Liver (tissue), 9 donors: Measurements from ENCODE around the gene MAPK9. TPM values are rescaled to one million over a fixed set of nuclear protein-coding genes. Genes with fewer than 3 reads are reported as not detected.

Experiments used
- DNase-seq: peaks from one replicate; pipeline ENCODE4 v3.0.0-alpha.2; 2017; ENCODE audit warnings: low spot score
- H3K27ac ChIP-seq, 2 donors: one replicate each; pipeline ENCODE4 v1.7.0; 2013; ENCODE audit warnings: inconsistent platforms in 2 of 2, low read length in 2 of 2, control low read depth in 1 of 2, low read depth in 1 of 2, mild to moderate bottlenecking in 1 of 2
- H3K27me3 ChIP-seq, 4 donors: one replicate each; pipeline versions ENCODE4 v1.6.1 to v1.7.0; 2013; ENCODE audit warnings: low read length in 3 of 4, inconsistent platforms in 1 of 4, mild to moderate bottlenecking in 1 of 4, moderate library complexity in 1 of 4; ENCODE audit not compliant: control insufficient read depth in 4 of 4, insufficient read depth in 4 of 4
- H3K36me3 ChIP-seq, 4 donors: one replicate each; pipeline versions ENCODE4 v1.6.1 to v1.7.0; 2013; ENCODE audit warnings: low read length in 3 of 4, mild to moderate bottlenecking in 3 of 4, low read depth in 1 of 4, moderate library complexity in 1 of 4; ENCODE audit not compliant: control insufficient read depth in 4 of 4, insufficient read depth in 3 of 4
- H3K4me1 ChIP-seq, 4 donors: one replicate each; pipeline versions ENCODE4 v1.6.1 to v1.7.0; 2013; ENCODE audit warnings: low read length in 3 of 4, mild to moderate bottlenecking in 3 of 4, moderate library complexity in 1 of 4; ENCODE audit not compliant: control insufficient read depth in 4 of 4, insufficient read depth in 4 of 4
- H3K4me3 ChIP-seq, 3 donors: one replicate each; pipeline versions ENCODE4 v1.6.1 to v1.7.0; 2013; ENCODE audit warnings: low read length in 3 of 3, control low read depth in 1 of 3, low read depth in 1 of 3, mild to moderate bottlenecking in 1 of 3
- H3K9ac ChIP-seq, 2 donors: one replicate each; pipeline ENCODE4 v1.7.0; 2013; ENCODE audit warnings: low read length in 2 of 2, mild to moderate bottlenecking in 2 of 2, moderate library complexity in 2 of 2, control low read depth in 1 of 2, low read depth in 1 of 2
- H3K9me3 ChIP-seq, 4 donors: one replicate each; pipeline versions ENCODE4 v1.6.1 to v1.7.0; 2013; ENCODE audit warnings: low read length in 3 of 4; ENCODE audit not compliant: control insufficient read depth in 4 of 4
- EGR1 ChIP-seq, 2 donors: IDR thresholded peaks; 2 replicates each; pipeline ENCODE4 v1.6.1; 2016 to 2018; ENCODE audit warnings: antibody characterized with exemption in 2 of 2, low read depth in 2 of 2
- FOXA1 ChIP-seq: IDR thresholded peaks from 2 replicates; pipeline ENCODE4 v1.6.1; 2016; ENCODE audit warnings: antibody characterized with exemption
- FOXA2 ChIP-seq: IDR thresholded peaks from 2 replicates; pipeline ENCODE4 v1.6.1; 2016; ENCODE audit warnings: antibody characterized with exemption
- GABPA ChIP-seq, 2 donors: IDR thresholded peaks in 1 of 2; conservative IDR thresholded peaks in 1 of 2; 2 replicates each; pipeline ENCODE4 v1.6.1; 2016; ENCODE audit warnings: antibody characterized with exemption in 2 of 2, mild to moderate bottlenecking in 1 of 2, moderate library complexity in 1 of 2
- HNF4A ChIP-seq, 2 donors: conservative IDR thresholded peaks; 2 replicates each; pipeline ENCODE4 v1.6.1; 2016; ENCODE audit warnings: antibody characterized with exemption in 2 of 2, mild to moderate bottlenecking in 2 of 2
- HNF4G ChIP-seq: IDR thresholded peaks from 2 replicates; pipeline ENCODE4 v1.6.1; 2016; ENCODE audit warnings: antibody characterized with exemption
- JUND ChIP-seq, 2 donors: IDR thresholded peaks; 2 replicates each; pipeline ENCODE4 v1.6.1; 2016; ENCODE audit warnings: antibody characterized with exemption in 2 of 2
- NR2F2 ChIP-seq: IDR thresholded peaks from 2 replicates; pipeline ENCODE4 v1.6.1; 2016; ENCODE audit warnings: antibody characterized with exemption
- RAD21 ChIP-seq, 2 donors: IDR thresholded peaks; 2 replicates each; pipeline ENCODE4 v1.6.1; 2016; ENCODE audit warnings: antibody characterized with exemption in 2 of 2, mild to moderate bottlenecking in 2 of 2
- RXRA ChIP-seq, 2 donors: IDR thresholded peaks; 2 replicates each; pipeline ENCODE4 v1.6.1; 2017 to 2018; ENCODE audit warnings: antibody characterized with exemption in 2 of 2, mild to moderate bottlenecking in 1 of 2
- SP1 ChIP-seq: IDR thresholded peaks from 2 replicates; pipeline ENCODE4 v1.6.1; 2018; ENCODE audit warnings: antibody characterized with exemption, mild to moderate bottlenecking
- TAF1 ChIP-seq: conservative IDR thresholded peaks from 2 replicates; pipeline ENCODE4 v1.6.1; 2016; ENCODE audit warnings: antibody characterized with exemption, mild to moderate bottlenecking
- YY1 ChIP-seq: IDR thresholded peaks from 2 replicates; pipeline ENCODE4 v1.6.1; 2016; ENCODE audit warnings: antibody characterized with exemption, mild to moderate bottlenecking
- ZBTB33 ChIP-seq: IDR thresholded peaks from 2 replicates; pipeline ENCODE4 v1.6.1; 2016; ENCODE audit warnings: antibody characterized with exemption
- WGBS: extraction: QIAGEN DNeasy Blood & Tissue Kit; methylation state at CpG from one replicate; pipeline ENCODE4 v1.1.7; 2013; 5-methylcytosine and 5-hydroxymethylcytosine counted together
- polyA plus RNA-seq, 2 donors: library from polyadenylated mRNA; stranded (reverse) in 1 of 2; unstranded in 1 of 2; fragments of 200-250 nt in 1 of 2; fragments of >200 nt in 1 of 2; fragmentation: Nextera tagmentation in 1 of 2; extraction: Ambion mirVana in 1 of 2; gene quantifications; one replicate each; pipeline versions ENCODE4 v1.2.1 to v1.2.3, GENCODE V29; 2013 to 2015
- total RNA-seq, 2 donors: library from RNA; depleted of rRNA; stranded (reverse); fragments of >200 nt; gene quantifications; one replicate each; pipeline ENCODE4 v1.2.3, GENCODE V29; 2014
- TF ChIP-seq, protein P1 (sequence below): fragments of 150-350 bp; IDR thresholded peaks from 2 replicates; pipeline ENCODE4 v1.5.1; 2017; ENCODE audit warnings: improper control_type of control experiment, low read depth, low read length; ENCODE audit not compliant: missing input control
- TF ChIP-seq, protein P2 (sequence below): IDR thresholded peaks from 2 replicates; pipeline ENCODE4 v1.6.1; 2016; ENCODE audit warnings: antibody characterized with exemption
- TF ChIP-seq, protein P3 (sequence below): IDR thresholded peaks from 2 replicates; pipeline ENCODE4 v1.6.1; 2016; ENCODE audit warnings: antibody characterized with exemption, mild to moderate bottlenecking
- TF ChIP-seq, protein P4 (sequence below): IDR thresholded peaks from 2 replicates; pipeline ENCODE4 v1.6.1; 2016; ENCODE audit warnings: antibody characterized with exemption
- donor health status: healthy.
- donor health status: healthy.
- donor health status: healthy.
- donor health status: healthy.
- donor health status: healthy.

Gene MAPK9
- total and polyA plus RNA-seq, 4 donors: 3.8 to 22.7 (median 12.8) TPM

DNA sequence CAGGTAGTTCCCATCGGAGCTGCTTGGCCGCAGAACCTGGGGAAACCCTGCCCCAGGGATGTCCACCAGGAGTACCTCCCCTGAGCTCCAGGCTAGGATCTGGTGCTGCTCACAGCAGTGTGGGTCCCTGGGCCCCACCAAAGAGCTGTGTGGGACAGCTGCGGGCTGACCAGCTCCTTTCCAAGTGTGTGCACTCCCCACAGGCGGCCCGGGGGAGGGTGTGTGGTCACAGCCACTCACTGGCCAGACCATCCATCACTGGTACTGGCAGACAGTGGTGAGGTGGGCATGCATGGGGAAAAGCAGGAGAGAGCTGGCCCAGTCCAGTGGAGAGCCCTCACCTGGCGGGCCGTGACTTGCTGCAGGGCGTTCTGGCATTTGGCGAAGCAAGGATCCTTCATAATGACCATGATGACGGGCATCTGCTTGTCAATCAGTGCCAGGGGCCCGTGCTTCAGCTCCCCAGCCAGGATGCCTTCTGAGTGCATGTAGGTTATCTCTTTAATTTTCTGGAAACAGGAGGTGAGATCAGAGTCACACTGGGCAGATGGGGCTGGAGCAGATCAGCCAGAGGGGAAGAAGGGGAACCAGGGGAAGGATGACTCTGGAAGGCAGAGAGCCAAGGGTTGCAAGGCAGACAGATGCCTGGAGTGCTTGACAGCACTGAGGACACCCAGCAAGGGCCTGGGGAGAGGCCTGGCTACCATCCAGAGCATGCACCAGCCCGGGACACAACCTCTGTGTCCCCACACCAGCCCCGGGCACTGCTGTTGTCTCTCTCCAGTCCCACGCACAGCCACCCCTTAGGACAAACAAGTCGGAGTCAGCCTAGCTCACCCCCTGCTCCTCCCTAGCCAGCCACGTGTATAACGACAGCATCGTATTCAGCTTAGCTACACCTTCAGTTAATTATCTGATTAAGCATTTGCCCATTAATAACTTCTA is 12.8 kb upstream of the MAPK9 start:
- Histone ChIP-seq H3K9ac (no peak overlapping the region), H3K27ac (no peak overlapping the region), H3K4me1 (no peaks in the 10 kb centered on the region), H3K4me3 (no peak overlapping the region), H3K27me3 (peaks cover 0 to 2% (median 0%) of the 10 kb centered on the region in 4 donors), H3K9me3 (no peaks in the 10 kb centered on the region), H3K36me3 (no peaks in the 10 kb centered on the region)
- DNase-seq: no peak
- WGBS: 84% methylated on average over 18 of the region's 18 CpGs
- TF ChIP-seq EGR1 (IDR thresholded peaks at IDR 0.05; ENCODE audit: low read depth in 2 of 2): no peak
- no peak for TF ChIP-seq ZBTB33
- TF ChIP-seq, protein P1, sequence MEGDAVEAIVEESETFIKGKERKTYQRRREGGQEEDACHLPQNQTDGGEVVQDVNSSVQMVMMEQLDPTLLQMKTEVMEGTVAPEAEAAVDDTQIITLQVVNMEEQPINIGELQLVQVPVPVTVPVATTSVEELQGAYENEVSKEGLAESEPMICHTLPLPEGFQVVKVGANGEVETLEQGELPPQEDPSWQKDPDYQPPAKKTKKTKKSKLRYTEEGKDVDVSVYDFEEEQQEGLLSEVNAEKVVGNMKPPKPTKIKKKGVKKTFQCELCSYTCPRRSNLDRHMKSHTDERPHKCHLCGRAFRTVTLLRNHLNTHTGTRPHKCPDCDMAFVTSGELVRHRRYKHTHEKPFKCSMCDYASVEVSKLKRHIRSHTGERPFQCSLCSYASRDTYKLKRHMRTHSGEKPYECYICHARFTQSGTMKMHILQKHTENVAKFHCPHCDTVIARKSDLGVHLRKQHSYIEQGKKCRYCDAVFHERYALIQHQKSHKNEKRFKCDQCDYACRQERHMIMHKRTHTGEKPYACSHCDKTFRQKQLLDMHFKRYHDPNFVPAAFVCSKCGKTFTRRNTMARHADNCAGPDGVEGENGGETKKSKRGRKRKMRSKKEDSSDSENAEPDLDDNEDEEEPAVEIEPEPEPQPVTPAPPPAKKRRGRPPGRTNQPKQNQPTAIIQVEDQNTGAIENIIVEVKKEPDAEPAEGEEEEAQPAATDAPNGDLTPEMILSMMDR: no peak

GRCh38 chr5:180304016-180304292 is 12.1 kb upstream of the MAPK9 start:
- DNase-seq: no peak
- TF ChIP-seq, protein P2, sequence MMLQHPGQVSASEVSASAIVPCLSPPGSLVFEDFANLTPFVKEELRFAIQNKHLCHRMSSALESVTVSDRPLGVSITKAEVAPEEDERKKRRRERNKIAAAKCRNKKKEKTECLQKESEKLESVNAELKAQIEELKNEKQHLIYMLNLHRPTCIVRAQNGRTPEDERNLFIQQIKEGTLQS: no peak
- TF ChIP-seq, protein P3, sequence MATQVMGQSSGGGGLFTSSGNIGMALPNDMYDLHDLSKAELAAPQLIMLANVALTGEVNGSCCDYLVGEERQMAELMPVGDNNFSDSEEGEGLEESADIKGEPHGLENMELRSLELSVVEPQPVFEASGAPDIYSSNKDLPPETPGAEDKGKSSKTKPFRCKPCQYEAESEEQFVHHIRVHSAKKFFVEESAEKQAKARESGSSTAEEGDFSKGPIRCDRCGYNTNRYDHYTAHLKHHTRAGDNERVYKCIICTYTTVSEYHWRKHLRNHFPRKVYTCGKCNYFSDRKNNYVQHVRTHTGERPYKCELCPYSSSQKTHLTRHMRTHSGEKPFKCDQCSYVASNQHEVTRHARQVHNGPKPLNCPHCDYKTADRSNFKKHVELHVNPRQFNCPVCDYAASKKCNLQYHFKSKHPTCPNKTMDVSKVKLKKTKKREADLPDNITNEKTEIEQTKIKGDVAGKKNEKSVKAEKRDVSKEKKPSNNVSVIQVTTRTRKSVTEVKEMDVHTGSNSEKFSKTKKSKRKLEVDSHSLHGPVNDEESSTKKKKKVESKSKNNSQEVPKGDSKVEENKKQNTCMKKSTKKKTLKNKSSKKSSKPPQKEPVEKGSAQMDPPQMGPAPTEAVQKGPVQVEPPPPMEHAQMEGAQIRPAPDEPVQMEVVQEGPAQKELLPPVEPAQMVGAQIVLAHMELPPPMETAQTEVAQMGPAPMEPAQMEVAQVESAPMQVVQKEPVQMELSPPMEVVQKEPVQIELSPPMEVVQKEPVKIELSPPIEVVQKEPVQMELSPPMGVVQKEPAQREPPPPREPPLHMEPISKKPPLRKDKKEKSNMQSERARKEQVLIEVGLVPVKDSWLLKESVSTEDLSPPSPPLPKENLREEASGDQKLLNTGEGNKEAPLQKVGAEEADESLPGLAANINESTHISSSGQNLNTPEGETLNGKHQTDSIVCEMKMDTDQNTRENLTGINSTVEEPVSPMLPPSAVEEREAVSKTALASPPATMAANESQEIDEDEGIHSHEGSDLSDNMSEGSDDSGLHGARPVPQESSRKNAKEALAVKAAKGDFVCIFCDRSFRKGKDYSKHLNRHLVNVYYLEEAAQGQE: no peak
- TF ChIP-seq HNF4G: no peak
- TF ChIP-seq NR2F2: no peak
- TF ChIP-seq TAF1: no peak
- no peak for TF ChIP-seq FOXA2
- TF ChIP-seq JUND (IDR thresholded peaks at IDR 0.05): no peak
- TF ChIP-seq FOXA1: no peak
- no peak for TF ChIP-seq EGR1 (IDR thresholded peaks at IDR 0.05; ENCODE audit: low read depth in 2 of 2)
- TF ChIP-seq GABPA (IDR thresholded peaks at IDR 0.05 in 1 of 2, conservative IDR thresholded peaks at IDR 0.05 in 1 of 2): no peak
- no peak for TF ChIP-seq ZBTB33
- TF ChIP-seq, protein P4, sequence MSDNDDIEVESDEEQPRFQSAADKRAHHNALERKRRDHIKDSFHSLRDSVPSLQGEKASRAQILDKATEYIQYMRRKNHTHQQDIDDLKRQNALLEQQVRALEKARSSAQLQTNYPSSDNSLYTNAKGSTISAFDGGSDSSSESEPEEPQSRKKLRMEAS: no peak
- no peak for TF ChIP-seq YY1
- no peak for TF ChIP-seq RAD21 (IDR thresholded peaks at IDR 0.05)
- no peak for TF ChIP-seq RXRA (IDR thresholded peaks at IDR 0.05)
- no peak for TF ChIP-seq SP1
- no peak for TF ChIP-seq HNF4A (conservative IDR thresholded peaks at IDR 0.05)
- TF ChIP-seq, protein P1: no peak
- Histone ChIP-seq H3K27ac (no peak overlapping the region), H3K4me1 (no peaks in the 10 kb centered on the region), H3K9me3 (no peaks in the 10 kb centered on the region), H3K36me3 (no peaks in the 10 kb centered on the region), H3K27me3 (peaks cover 0 to 2% (median 0%) of the 10 kb centered on the region in 4 donors), H3K4me3 (no peak overlapping the region), H3K9ac (no peak overlapping the region)
- 74% methylated on average over 4 of the region's 4 CpGs for WGBS
